Stomach (tissue), 4 donors: ENCODE measurements around the gene PRSS53.

Experiments used
- CTCF ChIP-seq, 7 experiments: fragments of 450-650 bp in 4 of 7; fragments of 200-600 bp in 3 of 7; sonication (generic) in 3 of 7; IDR thresholded peaks; one replicate each; pipeline ENCODE4 v1.5.1; 2016 to 2019; ENCODE audit warnings: antibody characterized with exemption in 7 of 7, control low read depth in 2 of 7, mild to moderate bottlenecking in 1 of 7
- POLR2AphosphoS5 ChIP-seq, 3 donors: sonication (generic); formaldehyde crosslinking; IDR thresholded peaks; one replicate each; pipeline ENCODE4 v1.6.1; 2016; ENCODE audit warnings: antibody characterized with exemption in 3 of 3

GRCh38 chr16:31108035-31108793, 19.5 kb upstream of the PRSS53 start, which contains the start of gene BCKDK:
- TF ChIP-seq CTCF (IDR thresholded peaks at IDR 0.05) (no peak), POLR2AphosphoS5 (IDR thresholded peaks at IDR 0.05) (peak in 2 of 3 donors; percentile 69 to 82)
